ENCODE data around the gene EPB41L3.
"Not testable (repeated sequence)": the region's sequence is repeated elsewhere in the genome, so short reads cannot be mapped to it uniquely, and the experiment has no call there.

Gene EPB41L3

GRCh38 chr18:5530629-5531178 is 13.1 kb downstream of the EPB41L3 start:
- no peak for DNase-seq

- no peak for DNase-seq
Observed at GRCh38 chr18:5529471-5529870, 14.3 kb downstream of the EPB41L3 start.

- no peak for DNase-seq
Observed at GRCh38 chr18:5527603-5528002, 16.2 kb downstream of the EPB41L3 start.

DNA sequence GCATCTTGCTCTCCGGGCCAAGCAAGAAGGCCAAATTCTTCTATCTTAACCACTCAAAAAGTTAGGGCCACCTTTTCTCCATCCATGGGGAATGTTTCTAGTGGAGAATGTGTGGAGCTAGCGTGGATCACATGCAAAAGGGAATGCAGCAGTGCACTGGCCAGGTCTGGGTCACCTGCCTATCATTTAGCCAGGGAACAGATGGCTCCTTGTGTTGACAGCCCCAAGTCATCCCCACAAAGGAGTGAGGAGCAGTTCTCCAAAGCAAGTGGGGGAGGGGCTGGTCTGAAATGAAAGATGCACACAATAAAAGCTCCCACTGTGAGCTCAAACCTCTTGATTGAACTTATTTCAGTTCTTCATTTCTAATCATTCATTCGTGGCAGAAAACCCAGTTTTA is 19.1 kb downstream of the EPB41L3 start:
- no peak for DNase-seq

- DNase-seq = no peak
Observed at GRCh38 chr18:5521000-5521399, 22.8 kb downstream of the EPB41L3 start.

- no peak for DNase-seq
Observed at GRCh38 chr18:5520464-5520863, 23.3 kb downstream of the EPB41L3 start.

DNA sequence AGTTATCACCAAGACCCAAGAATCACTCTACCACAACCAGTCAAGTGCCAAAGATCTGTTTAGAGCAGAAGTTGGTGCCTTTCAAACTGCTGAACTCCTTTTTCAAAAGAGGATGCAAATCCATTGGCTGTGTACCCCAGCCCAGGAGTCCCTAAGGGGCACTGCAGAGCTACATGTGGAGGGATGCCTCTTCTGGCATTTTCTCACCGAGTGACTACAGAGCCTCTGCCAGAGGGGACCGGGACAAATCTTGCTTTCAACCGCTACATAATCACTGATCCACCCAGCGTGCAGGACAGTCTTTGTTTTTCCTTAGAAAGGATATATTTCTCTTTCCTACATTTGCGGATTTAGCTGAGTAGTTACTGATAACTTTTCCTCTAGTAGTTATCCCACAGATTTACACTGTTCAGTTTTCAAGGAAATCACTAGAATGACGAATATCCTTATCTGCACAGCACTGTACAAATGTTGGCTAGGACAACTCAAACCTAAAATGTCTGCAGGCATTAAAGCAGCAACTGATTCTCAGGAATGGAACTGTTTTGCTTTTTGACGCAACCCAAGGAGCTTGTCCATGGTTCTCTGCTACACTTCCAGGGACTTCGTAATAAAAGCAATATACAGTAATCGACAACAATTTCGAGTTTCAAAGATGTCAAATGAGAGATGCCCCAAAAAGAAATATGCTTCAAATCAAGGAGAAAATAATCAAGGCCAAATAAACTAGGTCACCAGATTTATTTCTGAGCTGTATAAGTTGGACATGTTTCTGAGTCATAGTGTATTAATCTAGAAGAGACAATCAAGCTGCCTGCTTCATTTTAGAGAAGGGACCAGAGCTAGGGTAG is 24.1 kb downstream of the EPB41L3 start:
- DNase-seq = no peak

- DNase-seq = no peak
Observed at GRCh38 chr18:5518899-5519371, 24.9 kb downstream of the EPB41L3 start.

GRCh38 chr18:5518179-5518770 is 25.5 kb downstream of the EPB41L3 start:
- DNase-seq = no peak

DNA sequence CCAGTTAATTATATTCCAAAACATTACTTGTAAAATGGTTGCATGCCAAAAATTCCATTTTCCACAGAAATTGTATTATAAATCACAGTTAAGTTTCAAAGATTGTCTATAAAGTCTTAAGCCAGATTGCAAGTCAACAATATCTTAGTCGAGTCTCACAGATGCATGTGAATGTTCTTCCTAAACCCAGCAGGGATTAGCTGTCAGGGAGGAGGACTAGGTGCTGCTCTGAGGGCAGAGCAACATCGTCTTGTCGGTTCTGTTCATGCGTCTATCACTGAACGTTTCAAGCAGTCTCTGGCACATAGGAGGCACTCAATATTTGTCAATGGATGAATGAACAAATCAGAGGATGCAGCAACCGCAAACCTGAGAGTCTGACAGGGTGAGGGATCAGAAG is 27.0 kb downstream of the EPB41L3 start:
- DNase-seq = no peak

DNA sequence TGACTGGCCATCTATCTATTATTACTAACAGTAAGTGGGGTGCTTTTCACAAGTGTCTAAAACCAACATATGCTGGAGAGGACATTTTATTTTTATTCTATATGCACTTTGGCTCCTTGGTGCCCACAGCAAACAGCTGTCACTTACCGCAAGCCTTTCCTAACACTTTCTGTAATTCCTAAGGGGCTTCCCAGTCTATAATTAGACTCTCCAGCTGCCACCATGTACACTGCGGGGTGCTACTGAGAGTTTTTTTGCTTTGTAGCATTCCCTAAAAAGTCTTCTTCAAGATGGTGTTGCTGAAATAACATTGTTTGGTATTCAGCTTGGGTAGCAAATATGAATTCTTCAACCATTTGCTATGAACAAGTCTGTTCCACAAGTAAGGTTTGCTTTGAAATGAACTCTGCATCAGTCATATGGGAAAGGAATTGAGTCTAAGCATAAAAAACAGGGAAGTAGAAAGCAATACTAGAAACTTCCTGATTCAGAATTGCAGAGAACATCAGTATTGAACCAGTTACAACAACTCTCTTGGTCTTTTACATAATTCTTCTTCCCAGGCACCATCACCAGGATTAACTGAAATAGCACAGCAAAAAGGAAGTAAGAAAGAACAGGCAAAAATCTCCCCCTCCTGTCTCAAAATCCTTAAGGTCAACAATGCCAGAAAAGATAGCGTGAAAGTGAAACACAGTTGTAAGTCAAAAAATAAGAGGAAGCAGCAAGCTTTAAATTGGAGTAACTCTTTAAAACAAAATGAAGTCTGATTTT is 28.6 kb downstream of the EPB41L3 start:
- no peak for DNase-seq

DNA sequence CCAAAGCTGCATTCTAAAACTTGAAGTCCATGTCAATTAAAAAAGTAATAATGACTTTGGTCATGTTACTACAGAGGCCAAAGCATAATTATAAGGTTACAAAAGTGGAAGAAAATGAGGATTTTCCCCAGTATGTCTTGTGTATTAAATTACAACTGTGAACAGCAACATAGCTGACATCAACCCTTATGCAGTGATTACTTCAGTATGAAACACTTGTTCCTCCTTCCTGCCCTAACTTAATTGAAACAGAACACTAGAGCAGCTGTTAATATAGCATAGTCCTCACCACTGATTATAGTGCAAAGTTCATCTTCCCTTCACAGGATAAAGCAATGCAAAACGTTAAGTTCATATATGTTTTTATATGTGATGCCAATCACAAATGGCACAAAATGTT is 29.9 kb downstream of the EPB41L3 start:
- DNase-seq = no peak

GRCh38 chr18:5512176-5512575 is 31.6 kb downstream of the EPB41L3 start:
- no peak for DNase-seq

- DNase-seq = not testable (repeated sequence)
Observed at GRCh38 chr18:5511541-5511940, 32.3 kb downstream of the EPB41L3 start.

DNA sequence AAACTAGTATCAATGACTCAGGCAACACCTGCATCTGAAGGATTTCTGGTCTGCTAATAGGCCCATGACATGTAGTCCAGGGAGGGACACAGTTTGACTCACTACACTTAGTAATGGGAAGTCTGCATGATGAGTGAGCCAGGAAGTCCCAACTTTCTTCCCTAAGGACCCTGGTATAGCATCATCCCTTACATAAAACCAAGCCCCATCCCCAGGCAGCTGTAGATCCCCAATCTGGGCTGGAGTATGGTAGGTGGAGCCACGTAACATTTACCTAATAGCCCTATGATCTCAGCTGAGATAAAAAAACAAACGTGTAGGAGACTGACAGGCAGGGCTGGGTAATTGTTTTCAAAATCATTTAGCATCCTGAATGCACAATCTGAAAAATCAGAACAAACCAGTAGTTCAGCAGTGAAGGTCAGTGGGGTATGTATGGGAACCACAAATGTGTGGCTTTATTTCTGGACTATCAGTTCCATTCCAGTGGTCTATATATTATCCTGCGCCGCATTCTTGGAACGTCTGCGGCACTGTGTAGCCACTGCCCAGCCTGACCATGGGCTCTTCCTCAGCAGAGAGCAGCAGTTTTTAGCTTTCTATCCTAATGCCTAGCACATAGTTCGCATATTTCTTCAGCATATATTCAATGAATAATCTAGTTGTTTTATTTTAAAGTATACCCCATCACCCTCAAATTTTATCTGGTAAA is 33.5 kb downstream of the EPB41L3 start:
- DNase-seq = no peak

GRCh38 chr18:5508821-5509220 is 35.0 kb downstream of the EPB41L3 start:
- no peak for DNase-seq

- DNase-seq = no peak
Observed at GRCh38 chr18:5507756-5508155, 36.0 kb downstream of the EPB41L3 start.

GRCh38 chr18:5506174-5506573 is 37.6 kb downstream of the EPB41L3 start:
- no peak for DNase-seq

DNA sequence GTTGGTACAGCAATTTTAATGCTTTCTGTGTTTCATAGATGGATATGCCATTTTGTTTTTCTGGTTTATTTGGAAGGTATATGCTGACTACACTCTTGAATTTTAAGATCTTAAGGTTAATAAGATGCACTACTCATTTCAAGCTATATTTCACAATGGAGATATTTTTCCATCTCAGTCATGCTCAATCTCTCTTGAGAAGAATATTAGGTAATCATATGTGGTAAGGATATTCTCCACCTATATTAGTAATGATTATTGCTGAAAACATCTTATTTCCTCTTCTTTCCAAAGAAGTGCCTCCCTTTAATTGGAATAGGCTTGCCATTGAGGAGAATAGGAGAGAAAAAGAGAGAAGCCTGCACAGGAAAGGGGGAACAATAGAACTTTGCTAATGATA is 40.1 kb downstream of the EPB41L3 start:
- DNase-seq = no peak

DNA sequence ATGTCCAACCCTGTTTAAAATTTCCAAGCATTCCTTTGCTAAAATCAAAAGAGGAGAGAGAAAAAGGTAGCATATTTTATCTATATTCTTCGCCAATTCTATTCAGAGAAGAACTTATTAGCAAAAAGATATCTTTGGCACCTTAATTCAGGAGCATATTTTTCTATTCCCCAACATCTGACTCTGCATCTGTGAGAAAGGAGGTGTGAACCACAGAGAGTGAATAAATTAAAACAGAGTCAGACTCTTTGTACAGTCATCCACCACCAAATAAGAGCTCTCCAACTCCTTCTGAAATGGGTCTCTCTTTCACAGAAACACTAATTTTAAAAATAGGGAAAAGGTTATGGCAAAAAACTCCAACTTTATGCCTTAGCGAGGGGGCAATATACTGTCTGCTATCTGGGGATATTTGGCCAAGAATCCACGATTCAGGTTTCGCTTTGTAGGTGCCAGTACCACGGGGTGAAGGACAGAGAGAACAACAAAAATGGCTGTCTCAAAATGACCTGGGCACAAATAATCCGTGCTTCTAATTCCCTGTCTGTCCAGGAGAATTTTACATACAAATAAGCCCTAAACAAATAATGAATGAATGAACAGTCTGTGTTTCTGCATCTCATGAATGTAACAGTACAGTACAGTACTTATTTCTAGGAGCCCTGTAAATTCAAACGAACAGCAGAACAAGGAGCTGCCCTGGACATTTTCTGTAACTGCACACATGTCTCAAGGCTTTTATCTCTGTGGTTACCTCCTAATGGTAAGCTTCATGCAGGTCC is 43.4 kb downstream of the EPB41L3 start:
- DNase-seq = no peak

GRCh38 chr18:5498452-5498851 is 45.3 kb downstream of the EPB41L3 start:
- no peak for DNase-seq

- no peak for DNase-seq
Observed at GRCh38 chr18:5496305-5496704, 47.5 kb downstream of the EPB41L3 start.
